SK-N-SH treated with all-trans-retinoic acid at 6 μM for 48 hours (cell line): ENCODE data around the gene CCDC6.

Experiments used
- ESRRG ChIP-seq: fragments of 250-450 bp; sonication (Bioruptor Pico); IDR thresholded peaks from 2 replicates; pipeline ENCODE4 v1.6.1; 2021; ENCODE audit warnings: mild to moderate bottlenecking
- RARB ChIP-seq: fragments of 250-450 bp; sonication (Bioruptor Pico); IDR thresholded peaks from 2 replicates; pipeline ENCODE4 v1.8.0; 2021; ENCODE audit warnings: mild to moderate bottlenecking, moderate library complexity
- TCF4 ChIP-seq: fragments of 250-450 bp; sonication (Bioruptor Pico); IDR thresholded peaks from 2 replicates; pipeline ENCODE4 v1.8.0; 2021; ENCODE audit warnings: mild to moderate bottlenecking, moderate library complexity, borderline replicate concordance
- TF ChIP-seq, protein P1 (sequence below): fragments of 250-450 bp; sonication (Bioruptor Pico); IDR thresholded peaks from 2 replicates; pipeline ENCODE4 v1.8.0; 2020; ENCODE audit warnings: mild to moderate bottlenecking, moderate library complexity, borderline replicate concordance

DNA sequence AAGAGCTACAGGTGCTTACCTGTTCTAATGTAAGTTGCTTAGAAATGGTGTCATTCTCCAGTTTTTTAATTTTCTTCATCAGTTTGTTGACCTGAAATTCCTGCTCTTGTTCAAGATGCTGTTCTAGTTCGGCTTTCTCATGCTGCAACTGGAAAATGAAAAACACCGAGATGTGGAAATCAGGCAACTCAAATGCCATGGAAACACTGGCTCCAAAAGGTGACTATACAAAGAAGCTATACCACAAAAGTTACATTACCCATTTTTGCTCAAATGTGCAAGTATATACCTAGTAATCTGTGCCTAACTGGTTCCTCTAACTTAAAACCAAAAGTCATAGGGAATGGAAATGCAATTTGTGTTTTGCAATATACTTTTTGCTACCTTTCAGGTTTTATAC lies 73.8 kb downstream of the CCDC6 start:
- TF ChIP-seq RARB (CRISPR knock-in tag), result no peak
- TF ChIP-seq TCF4 (CRISPR knock-in tag), result no peak
- no peak for TF ChIP-seq ESRRG
- TF ChIP-seq, protein P1, sequence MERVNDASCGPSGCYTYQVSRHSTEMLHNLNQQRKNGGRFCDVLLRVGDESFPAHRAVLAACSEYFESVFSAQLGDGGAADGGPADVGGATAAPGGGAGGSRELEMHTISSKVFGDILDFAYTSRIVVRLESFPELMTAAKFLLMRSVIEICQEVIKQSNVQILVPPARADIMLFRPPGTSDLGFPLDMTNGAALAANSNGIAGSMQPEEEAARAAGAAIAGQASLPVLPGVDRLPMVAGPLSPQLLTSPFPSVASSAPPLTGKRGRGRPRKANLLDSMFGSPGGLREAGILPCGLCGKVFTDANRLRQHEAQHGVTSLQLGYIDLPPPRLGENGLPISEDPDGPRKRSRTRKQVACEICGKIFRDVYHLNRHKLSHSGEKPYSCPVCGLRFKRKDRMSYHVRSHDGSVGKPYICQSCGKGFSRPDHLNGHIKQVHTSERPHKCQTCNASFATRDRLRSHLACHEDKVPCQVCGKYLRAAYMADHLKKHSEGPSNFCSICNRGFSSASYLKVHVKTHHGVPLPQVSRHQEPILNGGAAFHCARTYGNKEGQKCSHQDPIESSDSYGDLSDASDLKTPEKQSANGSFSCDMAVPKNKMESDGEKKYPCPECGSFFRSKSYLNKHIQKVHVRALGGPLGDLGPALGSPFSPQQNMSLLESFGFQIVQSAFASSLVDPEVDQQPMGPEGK (CRISPR knock-in tag), result no peak
